GM18526 (cell line): Measurements from ENCODE around the gene AMBP.

Source experiments
- POLR2A ChIP-seq: IDR thresholded peaks from 3 replicates; pipeline ENCODE4 v1.6.1; 2011; ENCODE audit not compliant: insufficient read length; ENCODE audit errors: extremely low read depth

Gene AMBP

DNA sequence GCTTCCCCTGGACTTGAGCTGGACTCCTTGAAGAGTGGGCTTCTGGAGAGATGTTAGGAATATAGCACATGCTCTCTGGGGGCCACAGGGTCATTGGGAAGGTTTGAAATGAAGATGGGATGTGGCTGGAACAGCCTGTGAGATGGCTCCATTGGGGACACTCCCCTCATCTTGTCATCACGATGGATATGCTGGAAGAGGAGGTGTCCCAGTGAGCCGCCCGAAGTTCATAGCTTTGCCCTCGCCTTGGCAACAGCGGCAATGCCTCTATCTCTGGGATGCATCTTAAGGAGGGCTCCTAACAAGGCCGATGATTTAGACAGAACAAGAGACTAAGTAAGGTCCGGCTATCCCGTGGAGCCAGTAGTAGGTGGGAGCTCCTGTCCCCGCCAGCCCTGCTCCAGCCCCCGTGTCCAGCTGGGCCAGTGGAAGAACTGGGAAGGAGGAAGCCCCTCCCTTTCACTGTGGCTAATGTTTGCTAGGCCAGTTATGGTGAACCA is 23.9 kb downstream of the AMBP start:
- no peak for TF ChIP-seq POLR2A

DNA sequence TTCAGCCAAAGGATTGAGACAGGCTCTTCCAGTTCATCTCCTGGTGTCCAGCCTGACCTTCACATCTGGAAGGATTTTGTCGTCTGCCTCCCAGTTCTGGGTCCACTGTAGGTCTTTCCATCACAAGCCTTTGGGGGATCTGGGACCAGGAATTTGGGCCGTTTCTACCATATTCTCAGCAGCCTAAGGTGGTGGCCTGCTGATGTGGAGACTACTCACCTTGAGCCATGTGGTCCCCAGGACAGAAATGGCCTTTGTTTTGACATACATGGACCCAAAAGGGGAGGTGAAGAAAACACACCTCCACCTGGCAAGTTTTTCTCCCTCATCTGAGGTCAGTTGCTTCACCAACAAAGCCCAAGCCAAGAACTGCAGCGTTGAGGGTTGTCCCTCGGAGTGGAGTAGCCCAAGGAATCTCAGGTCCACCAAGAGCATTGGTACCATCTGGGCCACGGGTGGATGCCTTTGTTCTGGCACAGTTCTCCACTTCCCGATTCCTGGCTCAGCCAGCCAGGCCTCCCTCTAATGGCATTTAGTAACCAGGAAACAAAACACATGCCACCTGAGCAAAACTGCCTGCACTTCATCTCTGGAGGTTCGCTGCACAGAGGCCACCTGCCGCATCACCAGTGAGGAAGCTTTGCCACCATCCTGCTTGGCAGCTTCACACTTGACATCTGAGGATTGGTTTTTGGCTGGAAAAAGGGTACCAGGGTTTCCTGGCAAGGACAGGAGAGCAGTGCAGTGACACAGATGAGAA is 24.7 kb downstream of the AMBP start:
- no peak for TF ChIP-seq POLR2A

DNA sequence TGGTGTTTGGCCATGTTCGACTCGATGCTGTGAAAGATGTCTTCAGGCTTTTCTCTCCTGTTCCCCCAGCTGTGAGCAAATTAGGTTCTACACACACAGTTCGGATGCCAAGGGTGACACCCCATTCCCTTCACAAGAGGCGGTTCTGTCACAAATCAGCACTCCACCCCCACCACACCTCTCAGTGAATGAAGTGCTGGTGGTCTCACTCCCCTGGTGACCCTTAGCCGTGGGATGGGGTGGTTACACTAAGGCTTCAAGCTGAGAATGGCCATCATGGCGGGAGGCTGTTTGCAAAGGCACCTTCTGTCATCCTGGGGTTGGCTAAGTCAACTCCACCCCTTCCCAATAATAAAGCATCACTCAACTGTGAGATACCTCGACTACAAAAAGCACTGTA is 26.4 kb downstream of the AMBP start:
- no peak for TF ChIP-seq POLR2A

DNA sequence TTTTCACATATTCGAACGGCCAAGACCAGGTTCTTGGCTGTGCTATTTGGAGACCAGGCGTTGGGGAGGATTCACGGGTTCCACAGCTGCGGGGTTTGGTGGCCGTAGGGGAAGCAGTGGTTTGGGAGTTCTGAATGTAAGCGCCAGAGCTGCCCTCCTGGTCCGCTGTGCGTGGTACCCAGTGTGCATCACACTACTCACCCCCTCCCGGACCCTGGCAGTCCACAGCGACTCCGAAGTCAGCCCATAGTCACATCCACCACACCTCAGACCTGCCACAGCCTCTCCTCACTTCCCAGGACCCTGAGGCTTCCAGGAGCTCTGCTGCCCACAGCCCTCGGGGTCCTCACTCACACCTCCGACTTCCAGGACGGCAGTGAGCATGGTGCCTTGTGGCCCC is 26.8 kb downstream of the AMBP start:
- no peak for TF ChIP-seq POLR2A

DNA sequence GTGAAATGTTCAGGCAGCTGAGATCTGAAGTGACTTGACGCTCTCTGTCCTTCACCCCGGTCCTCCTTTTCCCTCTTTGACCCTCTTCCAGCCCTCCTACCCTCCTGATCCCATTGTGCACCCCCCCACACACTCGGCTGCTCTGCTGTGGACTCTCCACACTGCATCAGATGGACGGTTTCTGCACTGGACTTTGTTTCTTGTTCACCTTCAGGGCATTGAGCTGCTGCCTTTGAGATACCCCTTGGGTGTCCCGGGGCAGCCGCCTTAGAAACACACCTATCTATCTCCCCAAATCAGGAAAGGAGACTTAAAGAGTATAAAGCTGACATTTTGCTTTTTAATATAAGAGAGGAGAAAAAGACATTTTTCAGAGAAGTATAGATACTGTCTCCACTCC is 27.5 kb downstream of the AMBP start:
- no peak for TF ChIP-seq POLR2A

DNA sequence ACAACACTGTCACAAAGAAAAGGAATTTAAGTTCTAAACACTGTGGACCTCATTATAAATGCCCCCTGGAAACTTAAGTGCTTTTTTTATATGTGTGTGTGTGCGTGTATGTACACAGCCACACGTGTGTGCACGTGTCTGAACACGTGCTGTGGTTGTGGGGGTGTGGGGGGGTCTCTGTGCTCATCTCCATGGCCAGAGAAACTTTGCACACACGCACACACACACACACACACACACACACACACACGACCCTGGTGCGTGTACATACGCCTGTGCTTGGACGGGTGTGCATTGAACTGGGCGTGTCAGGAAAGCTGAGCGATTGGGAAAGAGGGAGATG is 27.9 kb downstream of the AMBP start:
- TF ChIP-seq POLR2A, result no peak

DNA sequence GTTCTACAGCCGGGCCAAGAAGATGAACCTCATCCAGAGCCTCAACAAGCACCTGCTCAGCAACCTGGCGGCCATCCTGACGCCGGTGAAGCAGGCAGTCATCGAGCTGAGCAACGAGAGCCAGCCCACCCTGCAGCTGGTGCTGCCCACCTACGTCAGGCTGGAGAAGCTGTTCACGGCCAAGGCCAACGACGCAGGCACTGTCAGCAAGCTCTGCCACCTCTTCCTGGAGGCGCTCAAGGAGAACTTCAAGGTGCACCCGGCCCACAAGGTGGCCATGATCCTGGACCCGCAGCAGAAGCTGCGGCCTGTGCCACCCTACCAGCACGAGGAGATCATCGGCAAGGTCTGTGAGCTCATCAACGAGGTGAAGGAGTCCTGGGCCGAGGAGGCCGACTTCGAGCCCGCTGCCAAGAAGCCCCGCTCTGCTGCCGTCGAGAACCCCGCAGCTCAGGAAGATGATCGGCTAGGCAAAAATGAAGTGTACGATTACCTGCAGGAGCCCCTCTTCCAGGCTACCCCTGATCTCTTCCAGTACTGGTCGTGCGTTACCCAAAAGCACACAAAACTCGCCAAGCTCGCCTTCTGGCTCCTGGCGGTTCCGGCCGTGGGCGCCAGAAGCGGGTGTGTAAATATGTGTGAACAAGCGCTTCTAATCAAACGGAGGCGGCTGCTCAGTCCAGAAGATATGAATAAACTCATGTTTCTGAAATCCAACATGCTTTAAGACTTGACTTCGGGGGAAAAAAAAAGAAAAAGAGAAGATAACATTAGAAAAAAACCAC is 28.5 kb downstream of the AMBP start:
- TF ChIP-seq POLR2A, result no peak

DNA sequence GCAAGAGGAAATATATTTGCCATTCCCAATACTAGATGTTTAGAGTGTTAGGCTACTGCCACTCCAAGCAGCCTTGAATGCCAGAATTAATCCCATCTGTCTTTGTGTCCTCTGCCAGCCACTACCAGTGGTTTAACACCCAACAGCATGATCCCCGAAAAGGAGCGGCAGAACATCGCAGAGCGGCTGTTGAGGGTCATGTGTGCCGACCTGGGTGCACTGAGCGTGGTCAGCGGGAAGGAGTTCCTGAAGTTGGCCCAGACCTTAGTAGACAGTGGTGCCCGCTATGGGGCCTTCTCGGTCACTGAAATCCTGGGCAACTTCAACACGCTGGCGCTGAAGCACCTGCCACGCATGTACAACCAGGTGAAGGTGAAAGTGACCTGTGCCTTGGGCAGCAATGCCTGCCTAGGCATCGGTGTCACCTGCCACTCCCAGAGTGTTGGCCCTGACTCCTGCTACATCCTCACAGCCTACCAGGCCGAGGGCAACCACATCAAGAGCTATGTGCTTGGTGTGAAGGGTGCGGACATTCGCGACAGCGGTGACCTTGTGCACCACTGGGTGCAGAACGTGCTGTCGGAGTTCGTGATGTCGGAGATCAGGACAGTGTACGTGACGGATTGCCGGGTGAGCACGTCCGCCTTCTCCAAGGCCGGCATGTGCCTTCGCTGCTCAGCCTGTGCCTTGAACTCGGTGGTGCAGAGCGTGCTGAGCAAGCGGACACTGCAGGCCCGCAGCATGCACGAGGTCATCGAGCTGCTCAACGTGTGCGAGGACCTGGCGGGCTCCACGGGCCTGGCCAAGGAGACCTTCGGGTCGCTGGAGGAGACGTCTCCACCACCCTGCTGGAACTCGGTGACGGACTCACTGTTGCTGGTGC is 29.3 kb downstream of the AMBP start:
- TF ChIP-seq POLR2A, result no peak

DNA sequence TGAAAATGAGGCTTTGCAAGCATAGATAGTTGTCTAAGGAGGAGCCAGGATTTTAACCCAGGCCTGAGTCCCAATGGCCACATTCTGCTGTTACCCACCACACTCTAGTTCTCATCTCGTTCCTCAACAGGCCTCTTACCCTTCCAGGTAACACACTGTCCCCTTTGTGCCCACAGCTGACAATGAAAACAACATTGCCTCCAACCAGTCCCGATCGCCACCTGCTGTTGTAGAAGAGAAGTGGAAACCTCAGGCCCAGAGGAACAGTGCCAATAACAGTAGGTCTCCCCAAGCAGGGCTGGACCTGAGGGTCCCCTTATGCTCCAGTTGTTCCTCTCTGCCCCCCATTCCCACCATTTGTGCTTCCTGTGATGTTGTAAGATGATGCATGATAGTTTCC is 30.4 kb downstream of the AMBP start:
- TF ChIP-seq POLR2A, result no peak

DNA sequence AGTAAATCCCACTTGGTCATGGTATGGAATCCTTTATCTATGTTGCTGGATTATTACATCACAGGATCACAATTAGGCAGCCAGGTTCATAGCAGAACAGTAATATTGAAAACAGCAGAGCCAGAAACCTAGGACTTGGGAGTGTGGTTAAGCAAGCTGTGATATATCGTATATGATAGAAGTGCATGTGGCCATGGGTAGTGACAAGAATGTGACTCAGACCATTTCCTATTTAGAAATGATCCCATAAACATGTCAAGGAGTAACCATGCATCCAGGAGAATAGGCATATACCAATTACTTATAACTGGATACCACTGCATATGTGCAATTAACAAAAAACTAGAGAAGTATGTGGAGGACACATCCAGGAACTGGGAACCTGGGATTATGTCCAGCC is 31.2 kb downstream of the AMBP start:
- no peak for TF ChIP-seq POLR2A

DNA sequence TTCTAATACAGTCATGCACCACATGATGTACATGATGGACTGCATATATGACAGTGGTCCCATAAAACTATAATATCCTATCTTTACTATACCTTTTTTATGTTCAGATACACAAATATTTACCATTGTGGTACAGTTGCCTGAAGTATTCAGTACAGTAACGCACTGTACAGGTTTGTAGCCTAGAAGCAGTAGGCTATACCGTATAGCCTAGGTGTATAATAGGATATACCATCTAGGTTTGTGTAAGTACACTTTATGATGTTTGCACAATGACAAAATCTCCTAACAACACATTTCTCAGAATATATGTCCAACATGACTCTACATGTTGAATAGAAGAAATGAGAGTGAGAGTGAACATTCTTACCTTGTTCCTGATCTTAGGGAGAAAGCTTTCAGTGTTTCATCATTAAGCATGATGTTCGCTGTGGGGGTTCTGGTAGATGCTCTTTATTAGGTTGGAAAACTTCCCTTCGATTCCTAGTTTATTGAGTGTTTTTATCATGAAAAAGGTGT is 31.8 kb downstream of the AMBP start:
- no peak for TF ChIP-seq POLR2A

DNA sequence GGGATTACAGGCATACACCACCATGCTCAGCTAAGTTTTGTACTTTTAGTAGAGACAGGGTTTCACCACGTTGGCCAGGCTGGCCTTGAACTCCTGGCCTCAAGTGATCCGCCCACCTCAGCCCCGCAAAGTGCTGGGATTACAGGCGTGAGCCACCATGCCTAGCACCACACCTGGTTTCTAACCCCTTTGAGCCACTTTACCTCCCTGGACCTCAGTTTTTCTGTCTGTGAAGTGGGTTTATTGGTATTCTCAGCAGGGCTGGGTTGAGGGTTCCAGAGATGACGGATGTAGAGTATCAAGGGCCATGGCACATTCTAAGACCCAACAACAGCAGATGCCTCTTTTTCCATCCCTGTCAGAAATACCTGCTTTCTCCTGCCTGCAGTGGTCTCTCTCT is 38.6 kb downstream of the AMBP start:
- no peak for TF ChIP-seq POLR2A

DNA sequence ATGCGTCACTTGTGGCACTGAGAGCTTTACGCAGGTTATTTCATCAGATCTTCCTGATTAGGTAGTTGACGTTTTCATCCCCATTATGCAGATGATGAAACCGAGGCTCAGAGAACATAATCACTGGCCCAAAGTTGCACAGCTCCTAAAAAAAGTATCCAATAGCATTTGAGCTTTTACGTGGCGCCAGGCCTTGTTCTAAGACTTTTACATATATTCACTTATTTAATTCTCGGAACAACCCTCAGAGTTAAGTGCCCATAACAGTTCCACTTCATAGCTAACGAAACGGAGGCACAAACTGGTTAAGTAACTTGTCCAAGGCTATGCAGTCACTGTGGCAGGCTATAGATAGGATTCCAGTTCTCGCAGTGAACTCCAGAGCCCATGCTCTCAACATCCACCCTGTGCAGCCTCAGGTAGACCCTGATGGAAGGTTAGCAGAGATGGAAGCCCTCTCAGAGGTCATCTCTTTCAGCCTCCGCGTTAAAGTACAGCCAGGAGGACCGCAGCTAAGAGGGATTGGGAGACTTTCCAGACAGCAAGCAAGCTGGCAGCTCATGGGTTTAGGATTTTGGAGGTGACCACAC is 39.3 kb downstream of the AMBP start:
- TF ChIP-seq POLR2A, result no peak

DNA sequence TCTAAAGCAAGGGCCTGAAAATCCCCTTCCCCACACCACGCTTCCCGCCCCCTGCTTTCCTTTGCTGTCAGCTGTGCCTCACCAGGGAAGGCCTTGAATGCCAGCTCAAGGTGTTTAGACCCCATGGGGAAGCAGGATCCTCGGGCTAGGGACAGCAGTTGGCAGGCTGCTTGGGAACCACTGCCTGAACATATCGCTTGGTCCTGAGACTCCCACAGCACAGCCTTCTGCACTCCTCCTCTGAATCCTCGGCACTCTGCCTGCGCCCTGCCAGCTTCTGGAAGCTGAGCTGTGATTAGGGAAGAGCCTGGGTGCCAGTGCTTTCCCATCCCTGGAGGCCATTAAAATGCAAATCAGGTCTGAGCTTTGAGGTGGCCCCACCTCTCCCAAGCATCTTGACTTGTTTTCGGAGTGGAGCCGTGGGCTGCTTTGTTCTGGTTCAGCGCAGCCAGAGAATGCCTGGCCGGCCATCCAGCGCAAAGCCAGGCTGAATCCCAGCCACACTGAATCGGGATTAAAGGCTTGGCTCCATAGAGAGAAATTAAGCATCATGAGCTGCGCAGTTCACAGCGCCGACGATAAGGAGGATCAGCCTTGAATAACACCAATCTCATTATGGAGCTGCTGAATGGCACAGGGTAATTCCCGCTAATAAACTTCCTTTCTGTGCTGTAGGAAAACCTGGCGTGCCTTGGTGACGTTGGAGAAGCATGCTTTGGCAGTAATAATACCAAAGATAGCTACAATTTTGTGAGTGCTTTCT is 40.0 kb downstream of the AMBP start:
- no peak for TF ChIP-seq POLR2A
